HepG2 (cell line): ENCODE measurements around the gene IHH. TPM values are rescaled to one million over a fixed set of nuclear protein-coding genes. Genes with fewer than 3 reads are reported as not detected.

Source experiments
- ATAC-seq: fragments of 200-7000 bp; cut with Tn5 transposase; 3 replicates; pipeline ENCODE4 v1.9.1; 2020; ENCODE audit warnings: mild to moderate bottlenecking, moderate library complexity
- BruUV-seq: library from RNA; stranded (reverse); fragments of 400-500 nt; replicated peaks from 2 replicates; lab custom pipeline; 2021; lab: Mats Ljungman, UMichigan
- CTCF ChIA-PET: fragments of 300-600 bp; formaldehyde crosslinking; extraction: SDS; loops from one replicate; lab custom pipeline; 2021; ENCODE audit warnings: low total read pairs, inconsistent platforms, low intra/inter-chr PET ratio; lab: Yijun Ruan, JAX
- POLR2A ChIA-PET: fragments of 350-600 bp; sonication (Branson Sonifier 250); formaldehyde crosslinking; loops from one replicate; lab custom pipeline; 2020; ENCODE audit warnings: antibody characterized with exemption, inconsistent platforms; lab: Yijun Ruan, JAX
- DNase-seq: peaks from one replicate; pipeline ENCODE4 v3.0.0-alpha.2; 2015; ENCODE audit warnings: low spot score
- FAIRE-seq: peaks from 3 replicates; lab custom pipeline; 2011; peaks lifted over from hg19 to GRCh38; lab: Jason Lieb, UNC
- H2AFZ ChIP-seq: one replicate; pipeline ENCODE4 v1.6.1; 2011; ENCODE audit warnings: low read length, inconsistent platforms
- H3K27ac ChIP-seq: fragments of 300-600 bp; 3 replicates; pipeline ENCODE4 v1.8.0; 2011; ENCODE audit warnings: mixed run types, mild to moderate bottlenecking, mixed read lengths, low read length, inconsistent platforms; ENCODE audit not compliant: insufficient read depth; ENCODE audit errors: extremely low read length
- H3K27me3 ChIP-seq, 2 experiments: fragments of 200-600 bp in 1 of 2; 2 replicates in 1 of 2; 3 replicates in 1 of 2; pipeline versions ENCODE4 v1.6.0 to v1.8.0; 2011; ENCODE audit warnings: low read length in 2 of 2, mild to moderate bottlenecking in 2 of 2, moderate library complexity in 2 of 2, inconsistent platforms in 1 of 2; ENCODE audit not compliant: insufficient read depth in 2 of 2, control insufficient read depth in 1 of 2
- H3K36me3 ChIP-seq, 2 experiments: fragments of 200-600 bp in 1 of 2; replicated peaks in 1 of 2; 2 replicates in 1 of 2; 3 replicates in 1 of 2; pipeline versions ENCODE4 v1.5.1 to v1.8.0; 2011; ENCODE audit warnings: low read length in 2 of 2, inconsistent platforms in 1 of 2; ENCODE audit not compliant: insufficient read depth in 2 of 2, control insufficient read depth in 1 of 2
- H3K4me1 ChIP-seq: 2 replicates; pipeline ENCODE4 v1.5.1; 2012; ENCODE audit warnings: low read length, inconsistent platforms; ENCODE audit not compliant: insufficient read depth
- H3K4me2 ChIP-seq: 2 replicates; pipeline ENCODE4 v1.6.0; 2011; ENCODE audit warnings: low read depth, low read length, inconsistent platforms
- H3K4me3 ChIP-seq, 3 experiments: fragments of 200-600 bp in 1 of 3; sonication (generic), shearing (Covaris generic) in 1 of 3; replicated peaks in 1 of 3; 2 replicates each; pipeline ENCODE4 v1.5.1; 2011 to 2016; ENCODE audit warnings: low read length in 3 of 3, inconsistent platforms in 2 of 3, low read depth in 2 of 3, mild to moderate bottlenecking in 2 of 3, control low read depth in 1 of 3, mixed read lengths in 1 of 3; ENCODE audit not compliant: insufficient read depth in 1 of 3
- H3K79me2 ChIP-seq: one replicate; pipeline ENCODE4 v1.6.1; 2011; ENCODE audit warnings: low read length, inconsistent platforms; ENCODE audit not compliant: insufficient read depth
- H3K9ac ChIP-seq: 2 replicates; pipeline ENCODE4 v1.6.0; 2011; ENCODE audit warnings: mild to moderate bottlenecking, low read depth, low read length, inconsistent platforms; ENCODE audit not compliant: insufficient read depth
- H3K9me3 ChIP-seq: 2 replicates; pipeline ENCODE4 v1.5.1; 2012; ENCODE audit warnings: mild to moderate bottlenecking, low read length
- H4K20me1 ChIP-seq: 2 replicates; pipeline ENCODE4 v1.6.0; 2011; ENCODE audit warnings: inconsistent platforms, mild to moderate bottlenecking, low read length, moderate library complexity; ENCODE audit not compliant: insufficient read depth
- CHD2 ChIP-seq: IDR thresholded peaks from 2 replicates; pipeline ENCODE4 v1.6.1; 2011; ENCODE audit warnings: low read depth, low read length, improper control_type of control experiment
- E2F1 ChIP-seq: sonication (generic); formaldehyde crosslinking; IDR thresholded peaks from 2 replicates; pipeline ENCODE4 v1.5.0; 2020; ENCODE audit warnings: missing genetic modification reagents
- HIVEP1 ChIP-seq: sonication (generic); formaldehyde crosslinking; IDR thresholded peaks from 2 replicates; pipeline ENCODE4 v1.4.0; 2020; ENCODE audit warnings: mild to moderate bottlenecking, missing genetic modification reagents
- HOXA5 ChIP-seq: sonication (generic); formaldehyde crosslinking; IDR thresholded peaks from 2 replicates; pipeline ENCODE4 v1.4.0; 2020; ENCODE audit warnings: missing genetic modification reagents
- MYC ChIP-seq: sonication (generic); formaldehyde crosslinking; IDR thresholded peaks from 2 replicates; pipeline ENCODE4 v1.9.0; 2021; ENCODE audit warnings: missing genetic modification reagents, borderline replicate concordance
- NCOA1 ChIP-seq: sonication (generic); formaldehyde crosslinking; IDR thresholded peaks from 2 replicates; pipeline ENCODE4 v1.9.0; 2021; ENCODE audit warnings: missing genetic modification reagents
- NCOA2 ChIP-seq: sonication (generic); formaldehyde crosslinking; IDR thresholded peaks from 2 replicates; pipeline ENCODE4 v1.8.0; 2022; ENCODE audit warnings: inconsistent platforms
- NFE2L2 ChIP-seq: fragments of 150-350 bp; IDR thresholded peaks from 2 replicates; pipeline ENCODE4 v1.6.1; 2014; ENCODE audit warnings: low read length
- REXO4 ChIP-seq: sonication (generic); formaldehyde crosslinking; IDR thresholded peaks from 2 replicates; pipeline ENCODE4 v1.8.0; 2022; ENCODE audit warnings: missing genetic modification reagents, mild to moderate bottlenecking, borderline replicate concordance
- SNRNP70 ChIP-seq: fragments of 200-400 bp; formaldehyde crosslinking; IDR thresholded peaks from 2 replicates; pipeline ENCODE4 v1.6.1; 2017; ENCODE audit warnings: mild to moderate bottlenecking, low read depth, low read length, moderate library complexity
- THAP8 ChIP-seq: sonication (generic); formaldehyde crosslinking; IDR thresholded peaks from 2 replicates; pipeline ENCODE4 v1.5.1; 2020; ENCODE audit warnings: missing genetic modification reagents, mild to moderate bottlenecking, borderline replicate concordance
- THYN1 ChIP-seq: sonication (generic); formaldehyde crosslinking; IDR thresholded peaks from 2 replicates; pipeline ENCODE4 v1.8.1; 2023; ENCODE audit warnings: low read depth, mild to moderate bottlenecking, moderate library complexity, missing genetic modification reagents, borderline replicate concordance
- YEATS2 ChIP-seq: sonication (generic); formaldehyde crosslinking; IDR thresholded peaks from 2 replicates; pipeline ENCODE4 v1.4.0; 2020; ENCODE audit warnings: missing genetic modification reagents, borderline replicate concordance
- ZBTB44 ChIP-seq: sonication (generic); formaldehyde crosslinking; IDR thresholded peaks from 2 replicates; pipeline ENCODE4 v1.4.0; 2020; ENCODE audit warnings: missing genetic modification reagents
- ZMYM4 ChIP-seq: sonication (generic); formaldehyde crosslinking; IDR thresholded peaks from 2 replicates; pipeline ENCODE4 v1.8.1; 2023; ENCODE audit warnings: mild to moderate bottlenecking, missing genetic modification reagents
- ZNF331 ChIP-seq: sonication (generic); formaldehyde crosslinking; IDR thresholded peaks from 2 replicates; pipeline ENCODE4 v1.4.0; 2020; ENCODE audit warnings: missing genetic modification reagents
- ZNF362 ChIP-seq: sonication (generic); formaldehyde crosslinking; IDR thresholded peaks from 2 replicates; pipeline ENCODE4 v1.4.0; 2020; ENCODE audit warnings: missing genetic modification reagents, mild to moderate bottlenecking, borderline replicate concordance
- ZNF441 ChIP-seq: sonication (generic); formaldehyde crosslinking; IDR thresholded peaks from 2 replicates; pipeline ENCODE4 v1.7.0; 2021; ENCODE audit warnings: missing genetic modification reagents, borderline replicate concordance
- ZNF564 ChIP-seq: sonication (generic); formaldehyde crosslinking; IDR thresholded peaks from 2 replicates; pipeline ENCODE4 v1.8.1; 2023; ENCODE audit warnings: mild to moderate bottlenecking, missing genetic modification reagents
- ZNF768 ChIP-seq: sonication (generic); formaldehyde crosslinking; IDR thresholded peaks from 2 replicates; pipeline ENCODE4 v1.4.0; 2020; ENCODE audit warnings: missing genetic modification reagents
- WGBS: methylation state at CpG from one replicate; pipeline ENCODE4 v1.1.6; 2017; ENCODE audit warnings: low lambda C conversion rate; 5-methylcytosine and 5-hydroxymethylcytosine counted together
- in situ Hi-C: cut with HindIII; loops from 2 replicates; pipeline ENCODE4 v1.10.0; 2017; ENCODE audit warnings: low pct_unique_long_range_greater_than_20kb; ENCODE audit not compliant: extremely low pct_ligation_motif_present
- intact Hi-C: fragments of 100-400 bp; cut with micrococcal nuclease; formaldehyde crosslinking; loops from one replicate; pipeline ENCODE4 v1.10.0; 2022; ENCODE audit not compliant: unreplicated experiment
- polyA plus RNA-seq, 8 experiments: library from polyadenylated mRNA; depleted of rRNA in 3 of 8; stranded (reverse) in 7 of 8; unstranded in 1 of 8; fragments of >200 nt; fragmentation: Illumina TruSeq in 4 of 8; extraction: Trizol in 4 of 8; gene quantifications; 2 replicates each; pipeline versions ENCODE4 v1.2.1 to v1.2.3, GENCODE V29; 2011 to 2016; ENCODE audit warnings: low read depth in 4 of 8, missing spikeins in 1 of 8, mixed read lengths in 1 of 8; ENCODE audit not compliant: insufficient read depth in 1 of 8
- total RNA-seq, 5 experiments: library from RNA; depleted of rRNA; stranded (reverse); fragments of >200 nt; fragmentation: Illumina TruSeq; extraction: Trizol; gene quantifications; 2 replicates each; pipeline ENCODE4 v1.2.3, GENCODE V29; 2016; ENCODE audit warnings: low read depth in 1 of 5

The IHH gene
- total and polyA plus RNA-seq, 2 of the 13 experiments (the other 11 are each of a cell fraction or from before 2014, with no cell fraction given) = 0.42 TPM; not detected in 1

- POLR2A ChIA-PET = interaction anchor here (0.8 to 4.7 kb wide), 14 partner anchors 10 to 178 kb away, joined by 3 to 45 read pairs (median 4); partner anchors contain the start of genes CNPPD1, GLB1L, IHH and STK16
- ATAC-seq = peak; percentile 92
- H3K4me2 ChIP-seq = peak overlapping the region; percentile 57
- FAIRE-seq = peak; percentile 92
- in situ Hi-C loops (no loop called here), intact Hi-C loops (loop anchor here (1.0 kb wide), 3 partner anchors 10 to 84 kb away; no protein-coding TSS in a partner anchor)
- no peak overlapping the region for H3K9ac ChIP-seq
- no peaks in the 10 kb centered on the region for H3K79me2 ChIP-seq
- no peaks in the 10 kb centered on the region for H3K9me3 ChIP-seq
- peak; percentile 91 for DNase-seq
- H3K27me3 ChIP-seq = peaks cover 0 to 4% of the 10 kb centered on the region in 2 experiments; a peak in 1 of 5 replicates
- under 1% methylated on average over 6 of the region's 6 CpGs for WGBS
- no TSS peak for BruUV-seq
- no peak overlapping the region for H3K27ac ChIP-seq
- CTCF ChIA-PET = interaction anchor here (2.5 to 4.1 kb wide), 2 partner anchors 33 to 47 kb away, joined by 19 to 43 read pairs; no protein-coding TSS in a partner anchor
- H2AFZ ChIP-seq = no peak overlapping the region
- H4K20me1 ChIP-seq = peaks cover 4% of the 10 kb centered on the region; the same call in 1 of the 2 replicates
- peak overlapping the region in 2 of 3 experiments; percentile 2 to 20; a peak in 3 of 6 replicates for H3K4me3 ChIP-seq
- peaks cover 49% of the 10 kb centered on the region for H3K4me1 ChIP-seq
- H3K36me3 ChIP-seq = peaks cover 6 to 13% of the 10 kb centered on the region in 2 experiments
- TF ChIP-seq YEATS2 (CRISPR knock-in tag) (no peak), NCOA2 (CRISPR knock-in tag) (peak; percentile 73), ZNF331 (CRISPR knock-in tag) (0 out of 2 replicates have a peak, but pooled peaks have one; percentile 44), HIVEP1 (CRISPR knock-in tag) (peak; percentile 79; the same call in 1 of the 2 replicates), THYN1 (CRISPR knock-in tag) (no peak), ZBTB44 (no peak), ZNF441 (no peak), MYC (CRISPR knock-in tag) (no peak; the same call in 1 of the 2 replicates), E2F1 (no peak), NCOA1 (CRISPR knock-in tag) (no peak), ZMYM4 (CRISPR knock-in tag) (no peak; the same call in none of the 2 replicates), ZNF362 (CRISPR knock-in tag) (no peak), NFE2L2 (no peak), ZNF768 (CRISPR knock-in tag) (no peak), HOXA5 (CRISPR knock-in tag) (peak; percentile 56; the same call in 1 of the 2 replicates), SNRNP70 (no peak), THAP8 (CRISPR knock-in tag) (no peak), ZNF564 (CRISPR knock-in tag) (no peak), REXO4 (CRISPR knock-in tag) (no peak), CHD2 (no peak)
Observed at GRCh38 chr2:219071131-219071816, 10.6 kb upstream of the IHH start.
